ENCODE results near the gene KPNA6. TPM values are rescaled to one million over a fixed set of nuclear protein-coding genes. Genes with fewer than 3 reads are reported as not detected.

Gene KPNA6
- total and polyA plus RNA-seq, 2 of the 13 experiments (the other 11 are each of a cell fraction or from before 2014, with no cell fraction given): 22.0 to 47.5 TPM

- peak; percentile 84 for TF ChIP-seq HNF1B (CRISPR knock-in tag; IDR thresholded peaks at IDR 0.05)
- TF ChIP-seq ZNF253 (CRISPR knock-in tag; IDR thresholded peaks at IDR 0.05; ENCODE audit: borderline replicate concordance): no peak
- TF ChIP-seq ZNF644 (CRISPR knock-in tag; IDR thresholded peaks at IDR 0.05; ENCODE audit: low read depth): no peak
- TF ChIP-seq PITX1 (CRISPR knock-in tag; IDR thresholded peaks at IDR 0.05): no peak
- no peak for TF ChIP-seq TERF1 (CRISPR knock-in tag; IDR thresholded peaks at IDR 0.05)
- 0 out of 2 replicates have a peak, but pooled peaks have one; percentile 50 for TF ChIP-seq KLF15 (CRISPR knock-in tag; IDR thresholded peaks at IDR 0.05; ENCODE audit: borderline replicate concordance)
- TF ChIP-seq ZNF605 (CRISPR knock-in tag; IDR thresholded peaks at IDR 0.05): peak; percentile 79; the same call in 1 of the 2 replicates
- TF ChIP-seq ZNF577 (CRISPR knock-in tag; IDR thresholded peaks at IDR 0.05; ENCODE audit: borderline replicate concordance, low read depth): no peak
- no peak for TF ChIP-seq ZNF232 (CRISPR knock-in tag; IDR thresholded peaks at IDR 0.05; ENCODE audit: borderline replicate concordance)
- TF ChIP-seq ZSCAN12 (CRISPR knock-in tag; IDR thresholded peaks at IDR 0.05): no peak
- no peak for TF ChIP-seq HOXD1 (CRISPR knock-in tag; IDR thresholded peaks at IDR 0.05)
- TF ChIP-seq ZMAT3 (CRISPR knock-in tag; conservative IDR thresholded peaks at IDR 0.05): no peak; the same call in 1 of the 2 replicates
- TF ChIP-seq ZNF160 (CRISPR knock-in tag; IDR thresholded peaks at IDR 0.05): no peak
- TF ChIP-seq ZNF543 (CRISPR knock-in tag; IDR thresholded peaks at IDR 0.05): no peak
- TF ChIP-seq RXRA (CRISPR knock-in tag; IDR thresholded peaks at IDR 0.05): no peak
- no peak for TF ChIP-seq FOXP4 (CRISPR knock-in tag; IDR thresholded peaks at IDR 0.05)
- peak; percentile 35; the same call in 1 of the 2 replicates for TF ChIP-seq PAXIP1 (CRISPR knock-in tag; conservative IDR thresholded peaks at IDR 0.05)
- no peak for TF ChIP-seq GZF1 (CRISPR knock-in tag; IDR thresholded peaks at IDR 0.05)
These were observed 114.3 kb downstream of the KPNA6 start, which contains the start of the genes EIF3I and TMEM234 (continued) for GRCh38 chr1:32221980-32222755.
